NK-92 (cell line): ENCODE measurements around the gene VGF.

Experiments
- DNase-seq: peaks from one replicate; lab custom pipeline; 2025; ENCODE audit not compliant: unreplicated experiment; lab: John Stamatoyannopoulos, UW

VGF gene

GRCh38 chr7:101186194-101186593, 20.8 kb upstream of the VGF start:
- DNase-seq = no peak

- no peak for DNase-seq
These were observed 20.0 kb upstream of the VGF start for GRCh38 chr7:101185258-101185839.

GRCh38 chr7:101180130-101180755, 14.9 kb upstream of the VGF start, which contains the start of gene NAT16:
NAT16 (minus strand) TSS chr7:101180293; CDS start chr7:101174807, 5,486 bp downstream.
- DNase-seq = no peak

GRCh38 chr7:101179713-101180112, 14.3 kb upstream of the VGF start:
- DNase-seq = no peak

- no peak for DNase-seq
These were observed 13.7 kb upstream of the VGF start for GRCh38 chr7:101179117-101179516.

GRCh38 chr7:101177644-101178043, 12.3 kb upstream of the VGF start:
- no peak for DNase-seq

GRCh38 chr7:101175664-101176063, 10.3 kb upstream of the VGF start:
- no peak for DNase-seq

- DNase-seq = no peak
These were observed 9.0 kb upstream of the VGF start for GRCh38 chr7:101174322-101174854.

GRCh38 chr7:101173752-101174244, 8.4 kb upstream of the VGF start:
- DNase-seq = no peak

GRCh38 chr7:101172854-101173751, 7.7 kb upstream of the VGF start:
- no peak for DNase-seq

GRCh38 chr7:101172005-101172853, 6.9 kb upstream of the VGF start:
- no peak for DNase-seq

GRCh38 chr7:101171442-101171837, 6.1 kb upstream of the VGF start:
- DNase-seq = no peak

GRCh38 chr7:101170617-101171441, 5.5 kb upstream of the VGF start:
- DNase-seq = no peak

- DNase-seq = no peak
These were observed 4.6 kb upstream of the VGF start for GRCh38 chr7:101169838-101170551.

- DNase-seq = no peak
These were observed 3.9 kb upstream of the VGF start for GRCh38 chr7:101169110-101169837.

GRCh38 chr7:101168412-101169049, 3.2 kb upstream of the VGF start:
- no peak for DNase-seq

GRCh38 chr7:101167645-101168411, 2.5 kb upstream of the VGF start:
- DNase-seq = no peak
